K562 (cell line): ENCODE results near the gene TFAP2D. TPM values are rescaled to one million over a fixed set of nuclear protein-coding genes. Genes with fewer than 3 reads are reported as not detected.
A peak's percentile ranks its signal among the peaks of the same experiment; 100 is the strongest.

Experiments used
- BRD9 ChIP-seq: fragments of 450-650 bp; IDR thresholded peaks from 2 replicates; pipeline ENCODE4 v1.6.1; 2018; ENCODE audit warnings: low read depth; ENCODE audit not compliant: partially characterized antibody
- CC2D1A ChIP-seq: fragments of 450-650 bp; IDR thresholded peaks from 2 replicates; pipeline ENCODE4 v1.6.1; 2017; ENCODE audit warnings: mild to moderate bottlenecking
- CLOCK ChIP-seq: fragments of 250-450 bp; sonication (Bioruptor Pico); IDR thresholded peaks from 2 replicates; pipeline ENCODE4 v1.4.0; 2020; ENCODE audit warnings: mild to moderate bottlenecking, moderate library complexity, borderline replicate concordance
- CSDE1 ChIP-seq, 2 experiments: fragments of 450-650 bp; IDR thresholded peaks; 2 replicates each; pipeline ENCODE4 v1.6.1; 2016; ENCODE audit warnings: mild to moderate bottlenecking in 1 of 2
- CXXC5 ChIP-seq: fragments of 250-450 bp; sonication (Bioruptor Pico); IDR thresholded peaks from 2 replicates; pipeline ENCODE4 v1.8.0; 2022; ENCODE audit warnings: inconsistent platforms, mild to moderate bottlenecking, moderate library complexity
- DEAF1 ChIP-seq: fragments of 450-650 bp; formaldehyde crosslinking; IDR thresholded peaks from 2 replicates; pipeline ENCODE4 v1.4.0; 2020; ENCODE audit warnings: mild to moderate bottlenecking, moderate library complexity
- FOXA1 ChIP-seq: fragments of 450-650 bp; IDR thresholded peaks from 2 replicates; pipeline ENCODE4 v1.6.1; 2016; ENCODE audit warnings: mild to moderate bottlenecking, borderline replicate concordance
- FOXK2 ChIP-seq, 2 experiments: fragments of 450-650 bp; IDR thresholded peaks in 1 of 2; conservative IDR thresholded peaks in 1 of 2; 2 replicates each; pipeline ENCODE4 v1.6.1; 2016; ENCODE audit warnings: low read depth in 2 of 2, mild to moderate bottlenecking in 1 of 2
- FUS ChIP-seq: fragments of 200-400 bp; formaldehyde crosslinking; optimal IDR thresholded peaks from 2 replicates; pipeline ENCODE3; 2017; ENCODE audit warnings: low read depth, low read length
- JUND ChIP-seq, 2 experiments: IDR thresholded peaks; 2 replicates in 1 of 2; 3 replicates in 1 of 2; pipeline ENCODE4 v1.6.1; 2011; ENCODE audit warnings: borderline replicate concordance in 2 of 2, low read depth in 2 of 2, low read length in 2 of 2, improper control_type of control experiment in 1 of 2, missing biosample characterization in 1 of 2, missing genetic modification characterization in 1 of 2, missing genetic modification reagents in 1 of 2
- MCM3 ChIP-seq: fragments of 450-650 bp; IDR thresholded peaks from 2 replicates; pipeline ENCODE4 v1.6.1; 2016
- MYBL2 ChIP-seq, 2 experiments: fragments of 450-650 bp in 1 of 2; sonication (generic) in 1 of 2; formaldehyde crosslinking in 1 of 2; IDR thresholded peaks; 2 replicates each; pipeline versions ENCODE4 v1.6.1 to v1.8.1; 2017 to 2022; ENCODE audit warnings: borderline replicate concordance in 1 of 2, inconsistent platforms in 1 of 2, low read depth in 1 of 2, mild to moderate bottlenecking in 1 of 2, missing genetic modification reagents in 1 of 2, moderate library complexity in 1 of 2
- STAT6 ChIP-seq: sonication (generic); formaldehyde crosslinking; IDR thresholded peaks from 2 replicates; pipeline ENCODE4 v1.8.1; 2023; ENCODE audit warnings: mild to moderate bottlenecking, missing genetic modification reagents
- VEZF1 ChIP-seq: fragments of 200-800 bp; sonication (Bioruptor generic); IDR thresholded peaks from 2 replicates; pipeline ENCODE4 v1.6.1; 2017; ENCODE audit warnings: missing genetic modification characterization, missing compliant biosample characterization
- ZNF354B ChIP-seq: fragments of 250-450 bp; sonication (Bioruptor Pico); IDR thresholded peaks from 2 replicates; pipeline ENCODE4 v1.4.0; 2020
- polyA plus RNA-seq, 8 experiments: library from polyadenylated mRNA; depleted of rRNA in 4 of 8; stranded (reverse) in 5 of 8; unstranded in 3 of 8; fragments of >200 nt; fragmentation: Nextera tagmentation in 2 of 8; fragmentation: Illumina TruSeq in 1 of 8; extraction: Ambion mirVana in 2 of 8; extraction: Trizol in 1 of 8; gene quantifications; 2 replicates each; pipeline versions ENCODE4 v1.2.1 to v1.2.3, GENCODE V29; 2011 to 2014; ENCODE audit warnings: inconsistent platforms in 1 of 8, missing spikeins in 1 of 8
- total RNA-seq, 7 experiments: library from RNA; depleted of rRNA in 6 of 7; stranded (reverse); fragments of >200 nt in 6 of 7; fragmentation: Illumina TruSeq in 2 of 7; extraction: Trizol in 2 of 7; gene quantifications; 2 replicates each; pipeline versions ENCODE4 v1.2.1 to v1.2.3, GENCODE V29; 2011 to 2021; ENCODE audit warnings: low replicate concordance in 1 of 7
- TF ChIP-seq, protein P1 (sequence below), 3 experiments: IDR thresholded peaks in 2 of 3; conservative IDR thresholded peaks in 1 of 3; 2 replicates each; pipeline ENCODE4 v1.5.1; 2011 to 2012; ENCODE audit warnings: low read length in 3 of 3, mild to moderate bottlenecking in 3 of 3, control low read depth in 2 of 3, improper control_type of control experiment in 1 of 3, inconsistent platforms in 1 of 3, low read depth in 1 of 3, mixed read lengths in 1 of 3, moderate library complexity in 1 of 3; ENCODE audit not compliant: insufficient read depth in 2 of 3

Gene TFAP2D
- total and polyA plus RNA-seq, 9 of the 15 experiments (the other 6 are each of a cell fraction or from before 2014, with no cell fraction given), result not detected

GRCh38 chr6:50816115-50816675 is 102.9 kb downstream of the TFAP2D start (continued):
- TF ChIP-seq, protein P1, sequence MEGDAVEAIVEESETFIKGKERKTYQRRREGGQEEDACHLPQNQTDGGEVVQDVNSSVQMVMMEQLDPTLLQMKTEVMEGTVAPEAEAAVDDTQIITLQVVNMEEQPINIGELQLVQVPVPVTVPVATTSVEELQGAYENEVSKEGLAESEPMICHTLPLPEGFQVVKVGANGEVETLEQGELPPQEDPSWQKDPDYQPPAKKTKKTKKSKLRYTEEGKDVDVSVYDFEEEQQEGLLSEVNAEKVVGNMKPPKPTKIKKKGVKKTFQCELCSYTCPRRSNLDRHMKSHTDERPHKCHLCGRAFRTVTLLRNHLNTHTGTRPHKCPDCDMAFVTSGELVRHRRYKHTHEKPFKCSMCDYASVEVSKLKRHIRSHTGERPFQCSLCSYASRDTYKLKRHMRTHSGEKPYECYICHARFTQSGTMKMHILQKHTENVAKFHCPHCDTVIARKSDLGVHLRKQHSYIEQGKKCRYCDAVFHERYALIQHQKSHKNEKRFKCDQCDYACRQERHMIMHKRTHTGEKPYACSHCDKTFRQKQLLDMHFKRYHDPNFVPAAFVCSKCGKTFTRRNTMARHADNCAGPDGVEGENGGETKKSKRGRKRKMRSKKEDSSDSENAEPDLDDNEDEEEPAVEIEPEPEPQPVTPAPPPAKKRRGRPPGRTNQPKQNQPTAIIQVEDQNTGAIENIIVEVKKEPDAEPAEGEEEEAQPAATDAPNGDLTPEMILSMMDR (IDR thresholded peaks at IDR 0.05 in 2 of 3, conservative IDR thresholded peaks at IDR 0.05 in 1 of 3; ENCODE audit: insufficient read depth in 2 of 3, low read depth in 1 of 3, low read length in 3 of 3), result peak; percentile 86 to 96 (median 88)
- TF ChIP-seq FUS, result no peak
- TF ChIP-seq CLOCK (CRISPR knock-in tag), result no peak
- TF ChIP-seq CSDE1 (IDR thresholded peaks at IDR 0.05), result no peak
- no peak for TF ChIP-seq ZNF354B (CRISPR knock-in tag)
- peak; percentile 35 for TF ChIP-seq BRD9
- TF ChIP-seq CC2D1A, result peak; percentile 90
- TF ChIP-seq FOXA1, result no peak
- 0 out of 4 replicates have a peak, but pooled peaks of 1 of the 2 experiments have one; percentile 3 for TF ChIP-seq FOXK2 (conservative IDR thresholded peaks at IDR 0.05 in 1 of 2, IDR thresholded peaks at IDR 0.05 in 1 of 2; ENCODE audit: low read depth in 2 of 2)
- 0 out of 2 replicates have a peak, but pooled peaks have one; percentile 39 for TF ChIP-seq CXXC5
- peak; percentile 76 for TF ChIP-seq MYBL2 (IDR thresholded peaks at IDR 0.05; ENCODE audit: low read depth)
- TF ChIP-seq MYBL2 (CRISPR knock-in tag; IDR thresholded peaks at IDR 0.05; ENCODE audit: borderline replicate concordance), result no peak
- peak; percentile 97 for TF ChIP-seq DEAF1 (CRISPR knock-in tag)
- TF ChIP-seq JUND (IDR thresholded peaks at IDR 0.05; ENCODE audit: borderline replicate concordance, low read depth, low read length), result peak; percentile 20; the same call in 1 of the 2 replicates
- no peak; the same call in 2 of the 3 replicates for TF ChIP-seq JUND (tag; IDR thresholded peaks at IDR 0.05; ENCODE audit: borderline replicate concordance, low read depth, low read length)
- no peak for TF ChIP-seq STAT6 (CRISPR knock-in tag)
- TF ChIP-seq MCM3, result no peak
- no peak for TF ChIP-seq VEZF1 (CRISPR knock-in tag)
